Measurements from ENCODE around the gene THSD4. TPM values are rescaled to one million over a fixed set of nuclear protein-coding genes. Genes with fewer than 3 reads are reported as not detected.

THSD4 gene
- total RNA-seq, 2 experiments from 2014 or later = not detected

DNA sequence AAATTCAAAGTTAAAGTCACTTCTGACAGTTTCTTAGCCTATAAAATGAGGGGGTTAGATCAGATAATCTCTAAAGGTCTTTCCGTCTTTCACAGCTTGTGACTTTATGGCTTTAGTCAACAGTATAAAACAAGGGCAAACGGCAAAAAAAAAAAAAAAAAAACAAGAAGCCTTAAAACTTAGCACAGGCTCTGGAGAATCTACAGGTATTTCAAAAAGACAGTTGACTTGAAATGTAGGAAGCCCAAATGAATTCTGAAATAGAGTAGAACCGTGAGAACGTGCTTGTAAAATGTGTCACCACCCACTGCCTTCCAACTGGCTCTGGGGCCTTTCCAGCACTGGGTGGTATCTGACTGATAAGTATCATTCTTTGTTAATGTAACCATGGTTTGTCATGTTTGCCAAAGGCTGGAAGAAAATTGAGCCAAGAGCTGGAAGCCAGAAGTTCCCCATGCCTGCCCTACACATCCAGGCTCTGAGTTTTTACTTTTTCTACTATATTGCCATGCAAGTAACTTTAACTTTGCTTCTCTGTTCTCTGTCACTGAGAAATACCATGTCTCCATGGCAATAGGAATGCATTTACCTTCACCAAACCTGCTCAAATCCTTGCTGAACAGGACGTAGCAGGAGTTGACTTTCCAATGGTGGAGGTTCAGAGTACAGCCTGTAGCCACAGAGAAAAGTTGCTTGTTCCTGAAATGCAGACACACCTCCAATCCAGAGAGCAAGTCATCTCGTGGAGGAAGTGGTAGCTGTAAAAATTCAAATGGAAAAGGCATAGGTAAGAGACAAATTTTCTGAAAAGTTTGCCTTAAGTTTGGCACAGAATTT lies 35.8 kb upstream of the THSD4 start:
- CTCF ChIA-PET = interaction anchor here (0.9 kb wide), 1 partner anchor 18 kb away, joined by 4 read pairs; no protein-coding TSS in a partner anchor
- no peaks in the 10 kb centered on the region for H3K36me3 Mint-ChIP-seq (ENCODE audit: low read depth)

DNA sequence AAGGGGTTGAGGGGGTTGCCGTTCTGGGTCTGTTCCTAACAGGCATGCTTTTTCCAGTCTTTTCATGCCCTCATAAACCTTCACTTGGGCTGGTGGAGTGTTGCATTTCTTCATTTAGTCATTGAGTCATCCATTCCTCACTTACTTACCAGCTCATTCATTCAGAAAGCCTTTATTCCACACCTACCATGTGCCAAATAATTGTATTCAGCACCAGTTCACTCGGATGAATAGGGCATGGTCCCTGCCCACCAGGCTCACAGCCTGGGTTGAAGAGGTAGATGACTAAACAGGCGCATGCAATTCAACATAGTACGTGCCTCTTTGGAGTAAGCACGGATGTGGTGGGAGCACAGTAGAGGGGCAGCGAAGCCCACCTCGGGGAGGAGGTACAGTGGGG lies 35.1 kb upstream of the THSD4 start:
- no peak overlapping the region for H3K27ac ChIP-seq (ENCODE audit: low read depth in 1 of 2, low read length in 2 of 2)
- no peak for DNase-seq
- H3K4me1 ChIP-seq (ENCODE audit: insufficient read depth, low read length) = no peaks in the 10 kb centered on the region
- H3K4me3 ChIP-seq (ENCODE audit: low read length) = no peak overlapping the region
- CTCF ChIA-PET = interaction anchor here (0.9 kb wide), 1 partner anchor 18 kb away, joined by 4 read pairs; no protein-coding TSS in a partner anchor
- TF ChIP-seq, protein P1, sequence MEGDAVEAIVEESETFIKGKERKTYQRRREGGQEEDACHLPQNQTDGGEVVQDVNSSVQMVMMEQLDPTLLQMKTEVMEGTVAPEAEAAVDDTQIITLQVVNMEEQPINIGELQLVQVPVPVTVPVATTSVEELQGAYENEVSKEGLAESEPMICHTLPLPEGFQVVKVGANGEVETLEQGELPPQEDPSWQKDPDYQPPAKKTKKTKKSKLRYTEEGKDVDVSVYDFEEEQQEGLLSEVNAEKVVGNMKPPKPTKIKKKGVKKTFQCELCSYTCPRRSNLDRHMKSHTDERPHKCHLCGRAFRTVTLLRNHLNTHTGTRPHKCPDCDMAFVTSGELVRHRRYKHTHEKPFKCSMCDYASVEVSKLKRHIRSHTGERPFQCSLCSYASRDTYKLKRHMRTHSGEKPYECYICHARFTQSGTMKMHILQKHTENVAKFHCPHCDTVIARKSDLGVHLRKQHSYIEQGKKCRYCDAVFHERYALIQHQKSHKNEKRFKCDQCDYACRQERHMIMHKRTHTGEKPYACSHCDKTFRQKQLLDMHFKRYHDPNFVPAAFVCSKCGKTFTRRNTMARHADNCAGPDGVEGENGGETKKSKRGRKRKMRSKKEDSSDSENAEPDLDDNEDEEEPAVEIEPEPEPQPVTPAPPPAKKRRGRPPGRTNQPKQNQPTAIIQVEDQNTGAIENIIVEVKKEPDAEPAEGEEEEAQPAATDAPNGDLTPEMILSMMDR (IDR thresholded peaks at IDR 0.05) = no peak
- peaks cover 0 to 5% of the 10 kb centered on the region in 2 experiments for H3K27me3 ChIP-seq (ENCODE audit: control insufficient read depth in 1 of 2, insufficient read depth in 2 of 2, low read length in 2 of 2)
- POLR2A ChIA-PET = no interaction called here
- no peaks in the 10 kb centered on the region for H3K36me3 Mint-ChIP-seq (ENCODE audit: low read depth)
- peaks cover 5% of the 10 kb centered on the region for H3K9me3 Mint-ChIP-seq
- H3K27ac Mint-ChIP-seq = no peak overlapping the region
- ATAC-seq (ENCODE audit: poor library complexity) = no peak
- H3K4me1 Mint-ChIP-seq (ENCODE audit: low read depth) = no peaks in the 10 kb centered on the region
- no peaks in the 10 kb centered on the region for H3K36me3 ChIP-seq (ENCODE audit: insufficient read depth, low read length)
- intact Hi-C loops (cut with DNase I, micrococcal nuclease) = no loop called here
- no peak overlapping the region for H3K4me3 Mint-ChIP-seq
- H3K9me3 ChIP-seq (ENCODE audit: control insufficient read depth in 1 of 2, insufficient read depth in 1 of 2, low read length in 2 of 2) = no peaks in the 10 kb centered on the region
- H3K27me3 Mint-ChIP-seq = peaks cover 59% of the 10 kb centered on the region

More for the DNA sequence above, 35.8 kb upstream of the THSD4 start:
- POLR2A ChIA-PET = no interaction called here
- Histone ChIP-seq H3K9me3 (ENCODE audit: control insufficient read depth in 1 of 2, insufficient read depth in 1 of 2, low read length in 2 of 2) (no peaks in the 10 kb centered on the region), H3K4me1 (ENCODE audit: insufficient read depth, low read length) (no peaks in the 10 kb centered on the region), H3K27me3 (ENCODE audit: control insufficient read depth in 1 of 2, insufficient read depth in 2 of 2, low read length in 2 of 2) (no peaks in the 10 kb centered on the region), H3K27ac (ENCODE audit: low read depth in 1 of 2, low read length in 2 of 2) (no peak overlapping the region), H3K4me3 (ENCODE audit: low read length) (no peak overlapping the region), H3K36me3 (ENCODE audit: insufficient read depth, low read length) (no peaks in the 10 kb centered on the region)
- H3K4me1 Mint-ChIP-seq (ENCODE audit: low read depth) = no peaks in the 10 kb centered on the region
- H3K27me3 Mint-ChIP-seq = peaks cover 51% of the 10 kb centered on the region
- no peak overlapping the region for H3K4me3 Mint-ChIP-seq
- DNase-seq (no peak), ATAC-seq (ENCODE audit: poor library complexity) (no peak)
- intact Hi-C loops (cut with DNase I, micrococcal nuclease) = no loop called here
- H3K27ac Mint-ChIP-seq = no peak overlapping the region
- H3K9me3 Mint-ChIP-seq = peaks cover 5% of the 10 kb centered on the region
- TF ChIP-seq, protein P1 (IDR thresholded peaks at IDR 0.05) = no peak

DNA sequence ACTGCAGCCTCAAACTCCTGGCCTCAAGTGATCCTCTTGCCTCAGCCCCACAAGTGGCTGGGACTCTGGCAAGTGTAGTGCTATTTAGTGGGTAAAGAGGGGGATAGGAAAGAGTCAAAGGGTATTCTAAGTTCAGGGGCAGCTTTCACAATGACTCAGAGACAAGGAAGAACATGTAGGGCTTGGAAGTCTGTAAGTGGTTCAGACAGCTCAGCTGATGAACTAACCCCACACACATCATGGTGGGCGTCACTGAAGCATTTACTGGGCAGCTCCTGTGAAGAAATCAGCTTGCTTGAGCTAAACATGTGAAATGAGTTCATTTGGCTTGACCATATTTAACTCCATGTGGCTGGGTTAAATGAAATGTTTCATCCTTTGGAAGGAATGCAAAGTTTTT lies 34.6 kb upstream of the THSD4 start:
- CTCF ChIA-PET = no interaction called here
- TF ChIP-seq, protein P1 (IDR thresholded peaks at IDR 0.05) = no peak
- H3K36me3 ChIP-seq (ENCODE audit: insufficient read depth, low read length) = no peaks in the 10 kb centered on the region
- H3K4me1 ChIP-seq (ENCODE audit: insufficient read depth, low read length) = no peaks in the 10 kb centered on the region
- H3K27me3 Mint-ChIP-seq = peaks cover 64% of the 10 kb centered on the region
- H3K4me3 ChIP-seq (ENCODE audit: low read length) = no peak overlapping the region
- H3K4me1 Mint-ChIP-seq (ENCODE audit: low read depth) = no peaks in the 10 kb centered on the region
- no peak for DNase-seq
- intact Hi-C loops (cut with DNase I, micrococcal nuclease) = no loop called here
- peaks cover 5% of the 10 kb centered on the region for H3K9me3 Mint-ChIP-seq
- H3K27me3 ChIP-seq (ENCODE audit: control insufficient read depth in 1 of 2, insufficient read depth in 2 of 2, low read length in 2 of 2) = peaks cover 3 to 8% of the 10 kb centered on the region in 2 experiments
- H3K36me3 Mint-ChIP-seq (ENCODE audit: low read depth) = no peaks in the 10 kb centered on the region
- H3K4me3 Mint-ChIP-seq = no peak overlapping the region
- no peaks in the 10 kb centered on the region for H3K9me3 ChIP-seq (ENCODE audit: control insufficient read depth in 1 of 2, insufficient read depth in 1 of 2, low read length in 2 of 2)
- ATAC-seq (ENCODE audit: poor library complexity) = no peak
- H3K27ac ChIP-seq (ENCODE audit: low read depth in 1 of 2, low read length in 2 of 2) = no peak overlapping the region
- POLR2A ChIA-PET = no interaction called here
- H3K27ac Mint-ChIP-seq = no peak overlapping the region

All from CD4-positive, alpha-beta T cell (primary cell).